Naive thymus-derived CD4-positive, alpha-beta T cell (primary cell): ENCODE results near the gene SH3TC1. TPM values are rescaled to one million over a fixed set of nuclear protein-coding genes. Genes with fewer than 3 reads are reported as not detected.

Experiments
- ATAC-seq: fragments of 150-1000 bp; cut with Tn5 transposase; 2 replicates; pipeline ENCODE4 v1.10.0; 2021; ENCODE audit warnings: mild to moderate bottlenecking, moderate library complexity
- CTCF ChIA-PET: fragments of 350-600 bp; sonication (Branson Sonifier 250); formaldehyde crosslinking; loops from one replicate; lab custom pipeline; 2021; ENCODE audit warnings: antibody characterized with exemption; lab: Charles Lee
- POLR2A ChIA-PET: fragments of 350-600 bp; sonication (Branson Sonifier 250); formaldehyde crosslinking; loops from one replicate; lab custom pipeline; 2021; ENCODE audit warnings: antibody characterized with exemption, inconsistent platforms; lab: Charles Lee
- DNase-seq, 9 donors: peaks; one replicate each; pipeline versions ENCODE4 v3.0.0 to v3.0.0-alpha.2; 2020 to 2022; ENCODE audit warnings: mixed read lengths in 1 of 9
- H3K27ac ChIP-seq: one replicate; pipeline ENCODE4 v1.7.0; 2013; ENCODE audit warnings: mild to moderate bottlenecking, low read depth, low read length, moderate library complexity
- H3K27me3 ChIP-seq, 2 donors: one replicate each; pipeline ENCODE4 v1.7.0; 2013; ENCODE audit warnings: low read length in 2 of 2, mild to moderate bottlenecking in 2 of 2, moderate library complexity in 2 of 2; ENCODE audit not compliant: control insufficient read depth in 2 of 2, insufficient read depth in 2 of 2
- H3K36me3 ChIP-seq, 3 experiments: 1 replicate in 2 of 3; 2 replicates in 1 of 3; pipeline ENCODE4 v1.7.0; 2013; ENCODE audit warnings: low read length in 3 of 3, mild to moderate bottlenecking in 3 of 3, moderate library complexity in 1 of 3; ENCODE audit not compliant: insufficient read depth in 3 of 3, control insufficient read depth in 2 of 3
- H3K4me1 ChIP-seq, 2 donors: one replicate each; pipeline ENCODE4 v1.7.0; 2013; ENCODE audit warnings: low read length in 2 of 2, mild to moderate bottlenecking in 2 of 2, moderate library complexity in 1 of 2; ENCODE audit not compliant: control insufficient read depth in 2 of 2, insufficient read depth in 2 of 2
- H3K4me3 ChIP-seq: 2 replicates; pipeline ENCODE4 v1.7.0; 2013; ENCODE audit warnings: mild to moderate bottlenecking, low read length
- H3K9me3 ChIP-seq, 3 experiments: 1 replicate in 2 of 3; 2 replicates in 1 of 3; pipeline ENCODE4 v1.7.0; 2013; ENCODE audit warnings: low read length in 3 of 3; ENCODE audit not compliant: control insufficient read depth in 2 of 3
- H3K27ac Mint-ChIP-seq, 9 donors: one replicate each; pipeline ENCODE4 v1.8.0; 2020 to 2022; ENCODE audit warnings: mixed read lengths in 9 of 9, mild to moderate bottlenecking in 8 of 9, moderate library complexity in 5 of 9, inconsistent platforms in 2 of 9
- H3K27me3 Mint-ChIP-seq, 5 donors: one replicate each; pipeline ENCODE4 v1.8.0; 2021 to 2022; ENCODE audit warnings: mixed read lengths in 5 of 5, mild to moderate bottlenecking in 1 of 5
- H3K36me3 Mint-ChIP-seq, 5 donors: one replicate each; pipeline ENCODE4 v1.8.0; 2020 to 2022; ENCODE audit warnings: mixed read lengths in 5 of 5, mild to moderate bottlenecking in 3 of 5, inconsistent platforms in 1 of 5
- H3K4me1 Mint-ChIP-seq, 7 donors: one replicate each; pipeline ENCODE4 v1.8.0; 2020 to 2022; ENCODE audit warnings: mixed read lengths in 7 of 7, mild to moderate bottlenecking in 3 of 7, inconsistent platforms in 1 of 7
- H3K4me3 Mint-ChIP-seq, 10 donors: one replicate each; pipeline ENCODE4 v1.8.0; 2020 to 2022; ENCODE audit warnings: mild to moderate bottlenecking in 10 of 10, mixed read lengths in 10 of 10, moderate library complexity in 6 of 10, inconsistent platforms in 2 of 10
- H3K9me3 Mint-ChIP-seq, 11 donors: one replicate each; pipeline ENCODE4 v1.8.0; 2020 to 2022; ENCODE audit warnings: mixed read lengths in 11 of 11, mild to moderate bottlenecking in 4 of 11, inconsistent platforms in 1 of 11, moderate library complexity in 1 of 11
- intact Hi-C, 2 donors: fragments of 100-400 bp; cut with micrococcal nuclease; formaldehyde crosslinking; loops; one replicate each; pipeline ENCODE4 v1.15.1; 2023
- polyA plus RNA-seq, 2 donors: library from polyadenylated mRNA; unstranded; fragments of 300-500 nt; fragmentation: Illumina TruSeq; gene quantifications; one replicate each; pipeline ENCODE4 v1.2.3, GENCODE V29; 2021
- total RNA-seq, 6 experiments: library from RNA in 5 of 6; stranded (reverse) in 5 of 6; gene quantifications; 1 replicate in 5 of 6; 2 replicates in 1 of 6; pipeline ENCODE4 v1.2.3 and lab custom pipeline; 2021 to 2026

Gene SH3TC1
- total and polyA plus RNA-seq, 7 experiments from 2014 or later, result 6.5 to 120 (median 34.9) TPM

GRCh38 chr4:8213121-8213520 is 14.0 kb downstream of the SH3TC1 start:
- peaks cover 0 to 5% (median 0%) of the 10 kb centered on the region in 7 donors for H3K4me1 Mint-ChIP-seq
- ATAC-seq, result no peak
- peaks cover 0 to 74% (median 0%) of the 10 kb centered on the region in 3 experiments for H3K36me3 ChIP-seq
- intact Hi-C loops, result no loop called here
- H3K27me3 Mint-ChIP-seq, result no peaks in the 10 kb centered on the region
- CTCF ChIA-PET, result no interaction called here
- no peaks in the 10 kb centered on the region for H3K9me3 Mint-ChIP-seq
- H3K27me3 ChIP-seq, result no peaks in the 10 kb centered on the region
- DNase-seq, result no peak
- H3K27ac Mint-ChIP-seq, result peak overlapping the region in 1 of 9 donors; percentile 48
- POLR2A ChIA-PET, result no interaction called here
- H3K27ac ChIP-seq, result no peak overlapping the region
- H3K4me3 Mint-ChIP-seq, result no peak overlapping the region
- no peak overlapping the region for H3K4me3 ChIP-seq
- no peaks in the 10 kb centered on the region for H3K4me1 ChIP-seq
- H3K9me3 ChIP-seq, result no peaks in the 10 kb centered on the region
- H3K36me3 Mint-ChIP-seq, result peaks cover 0 to 28% (median 4%) of the 10 kb centered on the region in 5 donors

DNA sequence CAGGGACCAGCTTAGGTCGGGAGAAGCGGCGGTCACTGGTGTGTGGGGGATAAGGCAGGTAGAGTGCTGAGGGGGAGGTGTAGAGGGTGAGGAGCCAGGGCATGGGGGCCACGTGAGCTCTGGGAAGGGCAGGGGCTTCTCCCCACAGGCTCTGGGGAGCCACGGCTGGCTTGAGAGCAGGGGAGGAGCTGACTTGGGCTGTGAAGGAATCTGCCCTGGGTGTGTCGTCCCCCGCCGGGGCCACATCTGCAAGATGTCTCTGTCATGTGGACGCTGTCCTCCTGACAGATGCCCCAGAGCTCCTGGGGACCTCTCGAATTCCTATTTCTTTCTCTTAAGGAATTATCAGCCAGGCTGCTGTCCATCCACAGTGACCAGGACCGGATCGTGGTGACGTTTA is 15.0 kb downstream of the SH3TC1 start:
- H3K4me3 Mint-ChIP-seq, result no peak overlapping the region
- intact Hi-C loops, result no loop called here
- ATAC-seq (no peak), DNase-seq (no peak)
- CTCF ChIA-PET, result no interaction called here
- peaks cover 0 to 32% (median 1%) of the 10 kb centered on the region in 5 donors for H3K36me3 Mint-ChIP-seq
- Histone ChIP-seq H3K36me3 (peaks cover 0 to 74% (median 0%) of the 10 kb centered on the region in 3 experiments), H3K4me1 (no peaks in the 10 kb centered on the region), H3K4me3 (no peak overlapping the region), H3K27ac (no peak overlapping the region), H3K9me3 (no peaks in the 10 kb centered on the region), H3K27me3 (no peaks in the 10 kb centered on the region)
- H3K27me3 Mint-ChIP-seq, result no peaks in the 10 kb centered on the region
- H3K9me3 Mint-ChIP-seq, result no peaks in the 10 kb centered on the region
- POLR2A ChIA-PET, result no interaction called here
- H3K4me1 Mint-ChIP-seq, result peaks cover 0 to 4% (median 0%) of the 10 kb centered on the region in 7 donors
- H3K27ac Mint-ChIP-seq, result no peak overlapping the region

DNA sequence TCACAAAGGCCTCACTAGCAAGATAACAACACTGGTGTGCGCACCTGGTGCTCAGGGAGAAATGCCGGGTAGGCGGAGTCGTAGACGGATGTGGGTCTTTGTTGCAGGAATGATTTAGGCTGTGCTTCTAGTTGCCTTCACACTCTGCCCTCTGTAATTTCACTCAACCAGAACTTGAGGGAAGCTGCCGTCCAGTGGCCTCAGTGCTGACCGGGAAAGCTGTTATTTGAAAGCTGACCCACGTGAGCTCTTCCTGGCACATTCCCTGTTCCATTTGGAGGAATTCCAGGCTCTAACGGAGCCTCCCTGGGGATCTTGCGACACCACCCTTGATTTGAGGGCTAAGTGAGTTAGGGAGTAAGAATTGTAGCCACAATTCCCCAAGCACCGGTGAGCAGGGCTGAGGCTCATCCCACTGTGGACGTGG is 15.9 kb downstream of the SH3TC1 start:
- Histone ChIP-seq H3K36me3 (peaks cover 0 to 74% (median 0%) of the 10 kb centered on the region in 3 experiments), H3K9me3 (no peaks in the 10 kb centered on the region), H3K27me3 (no peaks in the 10 kb centered on the region), H3K27ac (no peak overlapping the region), H3K4me3 (no peak overlapping the region), H3K4me1 (no peaks in the 10 kb centered on the region)
- ATAC-seq, result no peak
- CTCF ChIA-PET, result interaction anchor here (0.6 kb wide), 1 partner anchor 324 kb away, joined by 7 read pairs; no protein-coding TSS in a partner anchor
- H3K27ac Mint-ChIP-seq, result peak overlapping the region in 2 of 9 donors; percentile 2 to 67
- no peak for DNase-seq
- intact Hi-C loops, result no loop called here
- no peaks in the 10 kb centered on the region for H3K9me3 Mint-ChIP-seq
- peaks cover 0 to 6% (median 0%) of the 10 kb centered on the region in 7 donors for H3K4me1 Mint-ChIP-seq
- POLR2A ChIA-PET, result no interaction called here
- H3K36me3 Mint-ChIP-seq, result peaks cover 5 to 38% (median 6%) of the 10 kb centered on the region in 5 donors
- no peaks in the 10 kb centered on the region for H3K27me3 Mint-ChIP-seq
- no peak overlapping the region for H3K4me3 Mint-ChIP-seq

DNA sequence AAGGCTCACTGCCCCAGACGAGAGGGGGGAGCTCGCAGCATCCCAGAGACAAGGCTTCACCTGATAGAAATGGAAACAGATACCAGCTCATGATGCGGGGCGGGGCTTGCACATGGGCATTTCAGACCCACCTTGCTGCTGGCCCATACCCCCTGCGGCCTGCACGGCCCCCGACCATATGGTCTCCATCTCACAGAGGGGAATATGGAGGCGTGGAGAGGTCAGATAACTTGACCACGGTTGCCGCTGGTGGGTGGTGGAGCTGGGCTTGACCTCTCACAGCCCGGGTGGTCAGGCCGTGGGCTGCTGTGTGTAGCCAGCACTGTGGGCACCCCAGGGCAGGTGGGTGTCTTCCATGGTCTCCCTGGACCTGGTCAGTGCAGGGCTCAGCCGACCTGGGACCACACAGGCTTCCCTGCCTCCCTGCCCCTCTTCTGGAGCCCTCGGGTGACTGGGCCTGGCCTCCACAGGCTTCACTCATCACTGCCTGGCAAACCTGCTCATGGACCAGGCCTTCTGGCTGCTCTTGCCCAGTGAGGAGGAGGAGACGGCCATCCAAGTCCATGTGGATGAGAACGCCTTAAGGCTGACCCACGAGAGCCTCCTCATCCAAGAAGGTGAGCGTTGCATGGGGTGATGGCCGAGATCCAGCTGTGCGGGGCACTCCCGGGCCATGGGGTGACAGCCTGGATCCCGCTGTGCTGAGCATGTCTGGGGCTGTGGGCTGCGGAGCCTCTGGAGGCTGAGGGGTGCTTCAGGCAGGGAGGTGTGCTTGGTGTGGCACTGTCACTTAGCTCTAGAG is 16.8 kb downstream of the SH3TC1 start:
- Histone ChIP-seq H3K4me1 (peaks cover 0 to 5% of the 10 kb centered on the region in 2 donors), H3K4me3 (no peak overlapping the region), H3K36me3 (peaks cover 0 to 81% (median 0%) of the 10 kb centered on the region in 3 experiments), H3K27me3 (no peaks in the 10 kb centered on the region), H3K9me3 (no peaks in the 10 kb centered on the region), H3K27ac (no peak overlapping the region)
- DNase-seq (no peak), ATAC-seq (no peak)
- Mint-ChIP-seq H3K9me3 (no peaks in the 10 kb centered on the region), H3K4me3 (no peak overlapping the region), H3K27me3 (no peaks in the 10 kb centered on the region), H3K4me1 (peaks cover 0 to 9% (median 4%) of the 10 kb centered on the region in 7 donors), H3K36me3 (peaks cover 8 to 46% (median 11%) of the 10 kb centered on the region in 5 donors), H3K27ac (peak overlapping the region in 1 of 9 donors; percentile 55)
- intact Hi-C loops, result no loop called here
- CTCF ChIA-PET, result no interaction called here
- POLR2A ChIA-PET, result no interaction called here

GRCh38 chr4:8216443-8217245 is 17.6 kb downstream of the SH3TC1 start:
- Histone ChIP-seq H3K36me3 (peaks cover 0 to 81% (median 0%) of the 10 kb centered on the region in 3 experiments), H3K9me3 (no peaks in the 10 kb centered on the region), H3K4me3 (no peak overlapping the region), H3K4me1 (peaks cover 0 to 8% of the 10 kb centered on the region in 2 donors), H3K27ac (no peak overlapping the region), H3K27me3 (no peaks in the 10 kb centered on the region)
- H3K36me3 Mint-ChIP-seq, result peaks cover 11 to 50% (median 15%) of the 10 kb centered on the region in 5 donors
- no peaks in the 10 kb centered on the region for H3K27me3 Mint-ChIP-seq
- no peak for DNase-seq
- no peak overlapping the region for H3K4me3 Mint-ChIP-seq
- POLR2A ChIA-PET, result no interaction called here
- ATAC-seq, result no peak
- peaks cover 8 to 16% (median 11%) of the 10 kb centered on the region in 7 donors for H3K4me1 Mint-ChIP-seq
- intact Hi-C loops, result no loop called here
- H3K9me3 Mint-ChIP-seq, result no peaks in the 10 kb centered on the region
- CTCF ChIA-PET, result no interaction called here
- peak overlapping the region in 1 of 9 donors; percentile 55 for H3K27ac Mint-ChIP-seq

- H3K9me3 Mint-ChIP-seq, result no peaks in the 10 kb centered on the region
- H3K4me1 Mint-ChIP-seq, result peaks cover 12 to 19% (median 15%) of the 10 kb centered on the region in 7 donors
- H3K4me1 ChIP-seq, result peaks cover 4 to 12% of the 10 kb centered on the region in 2 donors
- DNase-seq (no peak), ATAC-seq (no peak)
- H3K27me3 ChIP-seq, result no peaks in the 10 kb centered on the region
- peaks cover 0 to 81% (median 0%) of the 10 kb centered on the region in 3 experiments for H3K36me3 ChIP-seq
- no peak overlapping the region for H3K4me3 ChIP-seq
- ChIA-PET CTCF (no interaction called here), POLR2A (no interaction called here)
- no peaks in the 10 kb centered on the region for H3K27me3 Mint-ChIP-seq
- intact Hi-C loops, result no loop called here
- no peaks in the 10 kb centered on the region for H3K9me3 ChIP-seq
- H3K27ac ChIP-seq, result no peak overlapping the region
- peak overlapping the region in 1 of 9 donors; percentile 38 for H3K27ac Mint-ChIP-seq
- H3K4me3 Mint-ChIP-seq, result no peak overlapping the region
- H3K36me3 Mint-ChIP-seq, result peaks cover 11 to 55% (median 19%) of the 10 kb centered on the region in 5 donors
These were observed 18.1 kb downstream of the SH3TC1 start for GRCh38 chr4:8217246-8217511.
